B cell (primary cell): ENCODE data around the gene LVRN. TPM values are rescaled to one million over a fixed set of nuclear protein-coding genes. Genes with fewer than 3 reads are reported as not detected.

Experiments used
- ATAC-seq: fragments of 200-7000 bp; cut with Tn5 transposase; one replicate; pipeline ENCODE4 v1.10.0; 2021; ENCODE audit warnings: low read depth, mild to moderate bottlenecking, moderate number of reproducible peaks, moderate library complexity
- CTCF ChIA-PET: fragments of 350-600 bp; sonication (Branson Sonifier 250); formaldehyde crosslinking; loops from one replicate; lab custom pipeline; 2021; ENCODE audit warnings: antibody characterized with exemption, inconsistent platforms; lab: Charles Lee
- POLR2A ChIA-PET: fragments of 350-600 bp; sonication (Branson Sonifier 250); formaldehyde crosslinking; loops from one replicate; lab custom pipeline; 2021; ENCODE audit warnings: antibody characterized with exemption; lab: Charles Lee
- DNase-seq: peaks from one replicate; pipeline ENCODE4 v3.0.0; 2013
- H2AFZ ChIP-seq: 2 replicates; pipeline ENCODE4 v1.6.1; 2012; ENCODE audit warnings: mild to moderate bottlenecking, low read depth, low read length; ENCODE audit not compliant: insufficient read depth, poor library complexity, severe bottlenecking
- H3K27ac ChIP-seq, 2 donors: 1 replicate in 1 of 2; 2 replicates in 1 of 2; pipeline ENCODE4 v1.5.1; 2012 to 2013; ENCODE audit warnings: low read length in 2 of 2, mild to moderate bottlenecking in 2 of 2, moderate library complexity in 1 of 2
- H3K27me3 ChIP-seq, 4 experiments: fragments of 200-600 bp in 1 of 4; sonication (generic) in 1 of 4; replicated peaks in 1 of 4; 1 replicate in 2 of 4; 2 replicates in 2 of 4; pipeline versions ENCODE4 v1.6.1 to v1.7.0; 2013 to 2016; ENCODE audit warnings: low read length in 3 of 4, mild to moderate bottlenecking in 2 of 4, mixed read lengths in 1 of 4, moderate library complexity in 1 of 4; ENCODE audit not compliant: insufficient read depth in 4 of 4, control insufficient read depth in 3 of 4; ENCODE audit errors: control extremely low read depth in 1 of 4
- H3K36me3 ChIP-seq, 2 experiments: replicated peaks in 1 of 2; 1 replicate in 1 of 2; 2 replicates in 1 of 2; pipeline versions ENCODE4 v1.6.1 to v1.7.1; 2013; ENCODE audit warnings: low read length in 1 of 2; ENCODE audit not compliant: insufficient read depth in 2 of 2, control insufficient read depth in 1 of 2; ENCODE audit errors: control extremely low read depth in 1 of 2, extremely low read depth in 1 of 2
- H3K4me1 ChIP-seq, 2 donors: fragments of 200-600 bp in 1 of 2; sonication (generic) in 1 of 2; 1 replicate in 1 of 2; 2 replicates in 1 of 2; pipeline versions ENCODE4 v1.5.1 to v1.6.1; 2013 to 2017; ENCODE audit warnings: low read length in 2 of 2; ENCODE audit not compliant: control insufficient read depth in 2 of 2, insufficient read depth in 2 of 2
- H3K4me2 ChIP-seq: replicated peaks from 2 replicates; pipeline ENCODE3; 2012; ENCODE audit warnings: mild to moderate bottlenecking, low read depth, low read length; ENCODE audit not compliant: poor library complexity, severe bottlenecking
- H3K4me3 ChIP-seq, 5 experiments: fragments of 200-600 bp in 1 of 5; sonication (generic) in 1 of 5; 1 replicate in 3 of 5; 2 replicates in 2 of 5; pipeline versions ENCODE4 v1.5.1 to v1.7.0; 2011 to 2016; ENCODE audit warnings: low read length in 4 of 5, mild to moderate bottlenecking in 4 of 5, low read depth in 2 of 5, control low read depth in 1 of 5, moderate library complexity in 1 of 5; ENCODE audit not compliant: insufficient read depth in 1 of 5; ENCODE audit errors: control extremely low read depth in 1 of 5, extremely low read depth in 1 of 5
- H3K79me2 ChIP-seq: fragments of 200-600 bp; sonication (generic); one replicate; pipeline ENCODE4 v1.6.0; 2016; ENCODE audit warnings: low read length; ENCODE audit not compliant: control insufficient read depth, insufficient read depth
- H3K9ac ChIP-seq: fragments of 200-600 bp; sonication (generic); 2 replicates; pipeline ENCODE4 v1.6.1; 2017; ENCODE audit warnings: mild to moderate bottlenecking, low read length, moderate library complexity
- H3K9me3 ChIP-seq, 3 donors: one replicate each; pipeline versions ENCODE4 v1.6.1 to v1.7.1; 2013; ENCODE audit warnings: low read length in 2 of 3; ENCODE audit not compliant: control insufficient read depth in 2 of 3, insufficient read depth in 1 of 3; ENCODE audit errors: control extremely low read depth in 1 of 3
- H4K20me1 ChIP-seq: 2 replicates; pipeline ENCODE4 v1.6.0; 2012; ENCODE audit warnings: mild to moderate bottlenecking, low read length; ENCODE audit not compliant: insufficient read depth, control insufficient read depth, poor library complexity, severe bottlenecking
- H3K27ac Mint-ChIP-seq: one replicate; pipeline ENCODE4 v1.8.0; 2021; ENCODE audit warnings: mixed read lengths
- H3K27me3 Mint-ChIP-seq: one replicate; pipeline ENCODE4 v1.8.0; 2021; ENCODE audit warnings: mixed read lengths
- H3K4me1 Mint-ChIP-seq: one replicate; pipeline ENCODE4 v1.8.0; 2021; ENCODE audit warnings: mixed read lengths
- H3K4me3 Mint-ChIP-seq: one replicate; pipeline ENCODE4 v1.8.0; 2021; ENCODE audit warnings: mixed read lengths
- H3K9me3 Mint-ChIP-seq: one replicate; pipeline ENCODE4 v1.8.0; 2022; ENCODE audit warnings: mixed read lengths; ENCODE audit not compliant: insufficient read depth
- CTCF ChIP-seq: fragments of 200-600 bp; IDR thresholded peaks from one replicate; pipeline ENCODE4 v1.8.0; 2022; ENCODE audit warnings: antibody characterized with exemption, mild to moderate bottlenecking
- EZH2 ChIP-seq: IDR thresholded peaks from 2 replicates; pipeline ENCODE4 v1.6.1; 2012; ENCODE audit warnings: borderline replicate concordance, low read depth, mild to moderate bottlenecking, moderate library complexity, low read length; ENCODE audit not compliant: insufficient read depth, poor library complexity, severe bottlenecking
- WGBS: methylation state at CpG from one replicate; pipeline ENCODE4 v1.1.5; 2013; ENCODE audit warnings: missing lambda C conversion rate; ENCODE audit not compliant: insufficient coverage; 5-methylcytosine and 5-hydroxymethylcytosine counted together
- intact Hi-C: fragments of 100-400 bp; cut with micrococcal nuclease; formaldehyde crosslinking; loops from one replicate; pipeline ENCODE4 v1.10.0; 2022
- polyA plus RNA-seq: library from polyadenylated mRNA; depleted of rRNA; stranded (reverse); fragments of >200 nt; gene quantifications from 2 replicates; pipeline ENCODE4 v1.2.3, GENCODE V29; 2012
- total RNA-seq, 2 donors: library from RNA; stranded (reverse); fragments of 120-200 nt in 1 of 2; gene quantifications; 1 replicate in 1 of 2; 2 replicates in 1 of 2; pipeline versions ENCODE4 v1.2.3 to v1.2.4, GENCODE V29; 2013 to 2022

The LVRN gene
- total and polyA plus RNA-seq, 2 donors (not counting 1 experiment from before 2014, with no cell fraction given) = not detected

GRCh38 chr5:115948091-115948534 lies 14.2 kb upstream of the LVRN start:
- no peak overlapping the region for H3K9ac ChIP-seq
- Mint-ChIP-seq H3K27ac (no peak overlapping the region), H3K27me3 (peaks cover 5% of the 10 kb centered on the region), H3K4me3 (no peak overlapping the region), H3K4me1 (no peaks in the 10 kb centered on the region), H3K9me3 (no peaks in the 10 kb centered on the region)
- WGBS = 100% methylated on average over 1 of the region's 3 CpGs
- intact Hi-C loops = no loop called here
- ATAC-seq (no peak), DNase-seq (no peak)
- H3K27me3 ChIP-seq = peaks cover 0 to 10% (median 0%) of the 10 kb centered on the region in 4 experiments
- no peaks in the 10 kb centered on the region for H3K4me1 ChIP-seq
- no peaks in the 10 kb centered on the region for H3K79me2 ChIP-seq
- no peaks in the 10 kb centered on the region for H3K9me3 ChIP-seq
- no peak for TF ChIP-seq CTCF
- no peak for TF ChIP-seq EZH2
- H3K27ac ChIP-seq = no peak overlapping the region
- no peak overlapping the region for H2AFZ ChIP-seq
- H3K36me3 ChIP-seq = no peaks in the 10 kb centered on the region
- no peaks in the 10 kb centered on the region for H4K20me1 ChIP-seq
- POLR2A ChIA-PET = no interaction called here
- H3K4me3 ChIP-seq = no peak overlapping the region
- CTCF ChIA-PET = no interaction called here
- H3K4me2 ChIP-seq = no peak overlapping the region

GRCh38 chr5:115949096-115949495 lies 13.2 kb upstream of the LVRN start:
- no peaks in the 10 kb centered on the region for H3K36me3 ChIP-seq
- H4K20me1 ChIP-seq = no peaks in the 10 kb centered on the region
- H3K9me3 ChIP-seq = no peaks in the 10 kb centered on the region
- Mint-ChIP-seq H3K27ac (no peak overlapping the region), H3K4me3 (no peak overlapping the region), H3K9me3 (no peaks in the 10 kb centered on the region), H3K27me3 (peaks cover 8% of the 10 kb centered on the region), H3K4me1 (no peaks in the 10 kb centered on the region)
- TF ChIP-seq CTCF = no peak
- no peak for TF ChIP-seq EZH2
- no peak for ATAC-seq
- H3K9ac ChIP-seq = no peak overlapping the region
- intact Hi-C loops = no loop called here
- no peak overlapping the region for H3K4me3 ChIP-seq
- H2AFZ ChIP-seq = no peak overlapping the region
- POLR2A ChIA-PET = no interaction called here
- CTCF ChIA-PET = no interaction called here
- no peaks in the 10 kb centered on the region for H3K79me2 ChIP-seq
- H3K4me2 ChIP-seq = no peak overlapping the region
- WGBS = 71% methylated on average over 1 of the region's 1 CpG
- no peak for DNase-seq
- no peaks in the 10 kb centered on the region for H3K4me1 ChIP-seq
- H3K27ac ChIP-seq = no peak overlapping the region
- H3K27me3 ChIP-seq = peaks cover 0 to 10% (median 0%) of the 10 kb centered on the region in 4 experiments
